ENCODE measurements around the gene CSTA.

DNA sequence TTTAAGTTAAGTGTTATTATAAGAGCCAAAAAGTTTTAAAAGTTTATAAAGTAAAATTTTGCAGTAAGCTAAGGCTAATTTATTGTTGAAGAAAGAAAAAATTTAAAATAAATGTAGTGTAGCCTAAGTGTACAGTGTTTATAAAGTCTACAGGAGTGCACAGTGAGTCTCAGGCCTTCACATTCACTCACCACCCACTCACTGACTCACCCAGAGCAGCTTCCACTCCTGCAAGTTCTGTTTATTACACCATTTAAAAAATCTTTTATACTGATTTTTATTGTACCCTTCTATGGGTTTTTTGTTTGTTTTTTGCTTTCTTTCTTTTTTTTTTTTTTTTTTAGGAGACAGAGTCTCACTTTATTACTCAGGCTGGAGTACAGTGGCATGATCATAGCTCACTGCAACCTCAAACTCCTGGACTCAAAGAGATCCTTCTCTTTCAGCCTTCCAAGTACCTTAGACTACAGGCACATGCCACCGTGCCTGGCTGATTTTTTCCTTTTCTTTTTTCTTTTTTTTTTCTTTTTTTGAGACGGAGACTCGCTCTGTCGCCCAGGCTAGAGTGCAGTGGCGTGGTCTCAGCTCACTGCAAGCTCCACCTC lies 25.9 kb downstream of the CSTA start:
- TF ChIP-seq EZH2 (IDR thresholded peaks at IDR 0.05; ENCODE audit: borderline replicate concordance) (no peak), EZH2phosphoT487 (IDR thresholded peaks at IDR 0.05; ENCODE audit: low read depth, severe bottlenecking, unreplicated experiment) (no peak)
